ENCODE measurements around the gene TRMU. TPM values are rescaled to one million over a fixed set of nuclear protein-coding genes. Genes with fewer than 3 reads are reported as not detected.

Gene TRMU
- total RNA-seq, 1 donor from 2014 or later: 38.2 TPM

DNA sequence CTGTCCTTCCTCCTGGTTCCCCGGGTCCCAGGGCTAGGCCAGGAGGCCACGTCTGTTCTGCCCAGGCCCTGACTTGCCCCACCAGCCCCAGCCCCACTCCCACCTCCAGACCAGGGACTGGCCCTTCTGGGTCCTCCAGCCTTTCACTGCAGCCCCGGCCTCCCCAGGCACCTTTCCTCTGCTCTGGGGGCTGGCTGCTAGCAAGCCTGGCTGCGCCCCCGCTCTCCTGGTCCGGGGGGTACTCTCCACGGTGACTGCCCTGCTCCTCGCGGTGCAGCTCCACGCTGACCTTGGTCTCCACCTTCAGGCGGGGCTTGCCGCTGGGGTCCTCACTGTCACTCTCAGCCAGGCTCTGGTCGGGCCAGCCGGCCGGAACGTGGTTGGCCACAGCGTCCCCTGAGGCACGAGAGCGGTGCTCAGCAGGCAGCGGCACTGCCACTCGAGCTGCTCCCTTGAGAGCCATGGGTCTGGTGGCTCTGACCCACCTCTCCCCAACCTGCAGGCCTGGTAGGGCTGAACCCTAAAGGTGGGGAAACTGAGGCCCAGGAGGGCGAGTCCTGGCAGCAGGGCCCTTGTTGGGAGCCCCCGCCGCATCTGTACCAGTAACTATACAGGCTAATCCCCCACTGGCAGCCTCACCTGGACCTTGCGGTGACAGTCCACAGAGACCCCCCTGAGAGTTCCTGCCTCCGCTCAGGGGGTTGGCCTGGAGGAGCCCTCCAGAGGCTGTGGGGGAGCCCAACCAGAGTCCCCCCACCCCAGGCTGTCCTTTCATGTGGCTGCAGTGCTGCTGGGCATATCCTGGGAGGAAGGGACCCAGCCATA lies 29.0 kb downstream of the TRMU start:
- TF ChIP-seq, protein P1, sequence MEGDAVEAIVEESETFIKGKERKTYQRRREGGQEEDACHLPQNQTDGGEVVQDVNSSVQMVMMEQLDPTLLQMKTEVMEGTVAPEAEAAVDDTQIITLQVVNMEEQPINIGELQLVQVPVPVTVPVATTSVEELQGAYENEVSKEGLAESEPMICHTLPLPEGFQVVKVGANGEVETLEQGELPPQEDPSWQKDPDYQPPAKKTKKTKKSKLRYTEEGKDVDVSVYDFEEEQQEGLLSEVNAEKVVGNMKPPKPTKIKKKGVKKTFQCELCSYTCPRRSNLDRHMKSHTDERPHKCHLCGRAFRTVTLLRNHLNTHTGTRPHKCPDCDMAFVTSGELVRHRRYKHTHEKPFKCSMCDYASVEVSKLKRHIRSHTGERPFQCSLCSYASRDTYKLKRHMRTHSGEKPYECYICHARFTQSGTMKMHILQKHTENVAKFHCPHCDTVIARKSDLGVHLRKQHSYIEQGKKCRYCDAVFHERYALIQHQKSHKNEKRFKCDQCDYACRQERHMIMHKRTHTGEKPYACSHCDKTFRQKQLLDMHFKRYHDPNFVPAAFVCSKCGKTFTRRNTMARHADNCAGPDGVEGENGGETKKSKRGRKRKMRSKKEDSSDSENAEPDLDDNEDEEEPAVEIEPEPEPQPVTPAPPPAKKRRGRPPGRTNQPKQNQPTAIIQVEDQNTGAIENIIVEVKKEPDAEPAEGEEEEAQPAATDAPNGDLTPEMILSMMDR (IDR thresholded peaks at IDR 0.05): no peak
- Mint-ChIP-seq H3K9me3 (ENCODE audit: unreplicated experiment) (no peaks in the 10 kb centered on the region), H3K4me3 (ENCODE audit: unreplicated experiment) (no peak overlapping the region), H3K27me3 (ENCODE audit: unreplicated experiment) (no peaks in the 10 kb centered on the region), H3K36me3 (ENCODE audit: unreplicated experiment) (peaks cover 7% of the 10 kb centered on the region), H3K27ac (ENCODE audit: unreplicated experiment) (no peak overlapping the region), H3K4me1 (ENCODE audit: unreplicated experiment) (no peaks in the 10 kb centered on the region)
- DNase-seq (ENCODE audit: extremely low spot score, unreplicated experiment): no peak

DNA sequence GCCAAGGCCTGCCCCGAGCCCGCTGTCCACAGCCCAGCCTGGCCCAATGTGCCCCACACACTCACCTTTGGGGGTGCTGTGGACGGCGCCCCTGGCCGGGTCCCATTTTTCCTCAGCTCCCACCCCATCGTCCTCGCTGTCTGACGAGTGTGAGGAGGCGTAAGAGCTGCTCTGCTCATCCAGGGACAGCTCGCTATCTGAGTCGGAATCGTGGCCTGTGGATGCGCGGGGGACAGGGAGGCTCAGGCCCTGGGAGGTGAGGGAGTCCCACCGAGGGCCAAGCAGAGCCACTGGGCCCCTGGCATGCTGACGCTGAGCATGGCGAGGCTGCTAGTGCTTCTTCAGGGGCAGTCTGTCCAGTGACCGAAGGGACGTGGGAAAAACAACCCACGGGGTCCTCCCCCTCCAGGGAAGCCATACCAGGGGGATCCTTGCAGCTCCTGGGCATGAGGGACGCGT lies 29.7 kb downstream of the TRMU start:
- TF ChIP-seq, protein P1 (IDR thresholded peaks at IDR 0.05): no peak
- Mint-ChIP-seq H3K9me3 (ENCODE audit: unreplicated experiment) (no peaks in the 10 kb centered on the region), H3K4me3 (ENCODE audit: unreplicated experiment) (no peak overlapping the region), H3K27me3 (ENCODE audit: unreplicated experiment) (no peaks in the 10 kb centered on the region), H3K36me3 (ENCODE audit: unreplicated experiment) (peaks cover 5% of the 10 kb centered on the region), H3K4me1 (ENCODE audit: unreplicated experiment) (no peaks in the 10 kb centered on the region), H3K27ac (ENCODE audit: unreplicated experiment) (no peak overlapping the region)
- no peak for DNase-seq (ENCODE audit: extremely low spot score, unreplicated experiment)

DNA sequence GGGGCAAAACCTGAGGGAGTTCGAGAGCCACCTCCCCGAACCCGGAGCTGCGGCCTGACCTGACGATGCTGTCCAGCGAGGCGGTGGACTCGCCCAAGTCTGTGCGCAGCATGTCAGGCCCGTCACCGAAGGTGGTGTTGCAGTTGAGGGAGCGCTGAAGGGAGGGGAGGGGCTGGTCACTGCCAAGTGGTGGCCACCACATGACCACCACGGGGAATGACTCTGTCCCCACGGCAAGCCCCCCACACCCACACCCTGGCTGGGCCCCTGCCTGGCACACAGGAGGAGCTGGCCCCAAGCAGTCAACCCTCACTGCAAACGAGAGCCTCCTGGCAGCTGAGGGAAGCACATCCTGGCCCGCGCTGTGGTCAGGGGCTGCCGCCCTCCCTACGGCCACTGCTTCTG lies 30.8 kb downstream of the TRMU start:
- Mint-ChIP-seq H3K27me3 (ENCODE audit: unreplicated experiment) (no peaks in the 10 kb centered on the region), H3K4me1 (ENCODE audit: unreplicated experiment) (no peaks in the 10 kb centered on the region), H3K36me3 (ENCODE audit: unreplicated experiment) (no peaks in the 10 kb centered on the region), H3K27ac (ENCODE audit: unreplicated experiment) (no peak overlapping the region), H3K4me3 (ENCODE audit: unreplicated experiment) (no peak overlapping the region), H3K9me3 (ENCODE audit: unreplicated experiment) (no peaks in the 10 kb centered on the region)
- DNase-seq (ENCODE audit: extremely low spot score, unreplicated experiment): no peak
- TF ChIP-seq, protein P1 (IDR thresholded peaks at IDR 0.05): no peak

DNA sequence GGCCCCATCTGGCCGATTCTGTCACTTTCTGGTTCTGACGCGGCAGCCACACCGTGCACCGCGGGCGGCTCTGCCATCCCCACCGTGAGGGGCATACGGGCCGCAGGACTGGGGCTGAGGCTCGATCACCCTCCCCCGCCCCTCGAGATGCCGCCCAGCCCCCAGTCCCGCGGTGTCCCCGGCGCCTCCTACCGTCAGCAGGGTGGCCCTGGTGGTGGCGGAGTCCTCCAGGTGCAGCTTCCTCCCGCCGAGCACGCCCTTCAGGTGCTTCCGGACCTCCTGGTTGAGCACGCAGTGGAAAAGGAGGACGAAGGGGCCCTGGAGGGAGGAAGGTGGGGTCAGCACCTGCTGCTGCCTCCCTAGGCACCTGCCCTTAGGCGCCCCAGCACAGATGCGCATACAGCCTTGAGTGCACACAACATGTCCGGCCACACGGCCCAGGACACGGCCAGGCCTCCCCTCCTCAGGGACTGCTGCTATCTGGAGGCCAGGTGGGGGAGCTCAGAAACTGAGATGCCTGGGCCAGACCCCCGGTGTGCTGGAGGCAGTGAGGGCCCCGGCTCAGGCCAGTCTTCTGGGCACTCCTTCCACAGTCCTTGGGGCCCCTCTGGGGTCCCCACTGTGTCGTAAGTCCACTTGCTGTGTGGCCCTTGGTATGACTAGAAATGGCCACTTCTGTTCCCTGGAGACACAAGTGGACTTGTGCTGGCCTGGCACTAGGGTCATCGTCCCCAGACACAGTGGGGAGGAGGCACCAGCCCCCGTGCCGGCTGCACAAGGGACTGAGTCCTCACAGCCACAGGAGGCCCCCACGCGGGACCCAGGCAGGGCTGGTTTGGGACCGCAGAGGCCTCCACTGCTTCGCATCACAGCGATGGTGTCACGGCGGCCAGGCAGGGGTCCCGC lies 31.5 kb downstream of the TRMU start:
- TF ChIP-seq, protein P1 (IDR thresholded peaks at IDR 0.05): no peak
- Mint-ChIP-seq H3K27me3 (ENCODE audit: unreplicated experiment) (no peaks in the 10 kb centered on the region), H3K9me3 (ENCODE audit: unreplicated experiment) (no peaks in the 10 kb centered on the region), H3K4me1 (ENCODE audit: unreplicated experiment) (no peaks in the 10 kb centered on the region), H3K4me3 (ENCODE audit: unreplicated experiment) (no peak overlapping the region), H3K36me3 (ENCODE audit: unreplicated experiment) (no peaks in the 10 kb centered on the region), H3K27ac (ENCODE audit: unreplicated experiment) (no peak overlapping the region)
- DNase-seq (ENCODE audit: extremely low spot score, unreplicated experiment): no peak

All from osteocyte (in vitro differentiated cells).